Measurements from ENCODE around the gene ASIC3.

ASIC3 gene

DNA sequence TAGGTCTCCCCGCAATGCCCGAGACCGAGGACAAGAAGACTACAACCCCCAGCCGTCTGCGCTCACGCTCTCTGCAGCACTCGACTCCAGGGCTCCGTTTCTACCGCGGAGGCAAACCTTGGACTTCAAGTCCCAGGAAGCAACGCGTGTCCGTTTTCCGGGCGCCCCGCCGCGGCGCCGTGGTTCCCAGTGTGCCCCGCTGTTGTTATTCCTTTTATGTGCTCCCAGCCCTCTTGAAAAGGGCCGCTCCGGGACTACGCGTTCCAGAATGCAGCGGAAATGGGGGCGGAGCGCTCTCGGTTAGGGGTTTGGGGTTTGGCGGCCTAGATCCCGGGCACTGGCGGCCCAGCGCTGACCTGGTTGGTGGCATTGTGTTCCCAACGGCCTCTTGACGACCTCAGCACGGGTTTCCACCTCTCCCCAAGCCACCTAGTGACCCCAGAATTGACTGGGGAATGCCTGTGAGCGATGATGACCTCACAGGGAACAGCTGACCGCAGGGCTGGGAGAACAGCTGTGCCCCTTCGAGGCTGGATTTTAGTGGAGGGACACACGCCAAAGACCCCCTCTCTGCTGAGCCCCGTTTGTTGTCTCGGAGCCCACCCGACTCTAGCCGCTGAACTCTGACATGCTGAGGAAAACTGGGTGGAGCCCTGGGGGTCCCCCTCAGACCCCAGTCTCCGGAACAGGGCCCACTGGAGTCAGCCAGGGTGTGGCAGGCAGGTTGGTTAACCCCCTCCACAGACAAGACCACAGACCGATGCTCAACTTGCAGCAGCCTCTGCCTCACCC, 9.9 kb downstream of the ASIC3 start:
- DNase-seq = peak; percentile 98

DNA sequence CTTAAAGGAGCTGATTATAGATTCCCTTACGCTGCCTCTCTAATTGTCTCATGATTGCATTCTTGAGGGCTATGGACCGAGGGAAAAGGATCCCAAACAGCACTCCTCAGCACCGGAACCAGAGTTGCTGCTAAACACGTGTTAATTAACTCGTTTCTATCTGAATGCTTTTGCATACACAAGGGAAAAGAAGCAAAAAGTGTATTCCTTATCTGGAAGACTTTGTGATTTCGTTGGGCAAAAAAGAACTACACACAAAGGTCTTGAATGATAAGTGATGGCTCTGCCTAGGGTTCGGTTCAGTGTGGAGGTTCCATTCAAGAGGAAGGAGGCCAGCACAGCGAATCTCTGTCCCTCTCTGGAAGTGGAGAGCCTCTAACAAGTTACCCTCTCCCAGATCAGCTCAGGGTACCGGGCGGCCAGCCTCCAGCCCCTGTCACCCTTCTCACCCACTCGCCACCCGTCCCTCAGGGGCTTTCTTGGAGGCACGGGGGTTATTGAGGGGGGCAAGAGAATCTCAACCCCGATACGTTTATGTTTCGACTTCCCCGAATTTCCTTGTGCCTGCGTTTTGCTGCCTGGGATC, 10.5 kb downstream of the ASIC3 start:
- DNase-seq = peak in 1 of 2 donors; percentile 15

GRCh38 chr7:151059367-151060112, 11.2 kb downstream of the ASIC3 start, which contains the start of gene SLC4A2:
TSS of gene SLC4A2 (plus strand) at chr7:151059589. CDS start at chr7:151061988, 2,399 bp downstream.
- peak; percentile 69 to 72 for DNase-seq

DNA sequence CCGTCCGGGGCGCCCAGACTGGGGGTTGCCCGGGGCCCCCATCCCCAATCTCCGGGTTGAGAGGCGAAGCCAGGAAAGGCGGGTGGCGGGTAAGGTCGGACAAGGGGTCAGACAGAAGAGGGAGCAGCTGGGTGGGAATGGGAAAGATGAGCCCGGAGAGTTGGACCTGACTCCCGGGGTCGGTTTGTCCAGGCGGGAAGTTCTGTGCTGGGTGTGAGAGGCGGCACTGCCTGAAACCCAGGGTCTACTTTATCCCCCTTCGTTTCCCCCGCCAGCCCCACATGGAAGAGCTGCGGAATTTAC, 11.7 kb downstream of the ASIC3 start:
- no peak for DNase-seq

- DNase-seq = no peak
Observed at GRCh38 chr7:151060416-151061212, 12.3 kb downstream of the ASIC3 start.

DNA sequence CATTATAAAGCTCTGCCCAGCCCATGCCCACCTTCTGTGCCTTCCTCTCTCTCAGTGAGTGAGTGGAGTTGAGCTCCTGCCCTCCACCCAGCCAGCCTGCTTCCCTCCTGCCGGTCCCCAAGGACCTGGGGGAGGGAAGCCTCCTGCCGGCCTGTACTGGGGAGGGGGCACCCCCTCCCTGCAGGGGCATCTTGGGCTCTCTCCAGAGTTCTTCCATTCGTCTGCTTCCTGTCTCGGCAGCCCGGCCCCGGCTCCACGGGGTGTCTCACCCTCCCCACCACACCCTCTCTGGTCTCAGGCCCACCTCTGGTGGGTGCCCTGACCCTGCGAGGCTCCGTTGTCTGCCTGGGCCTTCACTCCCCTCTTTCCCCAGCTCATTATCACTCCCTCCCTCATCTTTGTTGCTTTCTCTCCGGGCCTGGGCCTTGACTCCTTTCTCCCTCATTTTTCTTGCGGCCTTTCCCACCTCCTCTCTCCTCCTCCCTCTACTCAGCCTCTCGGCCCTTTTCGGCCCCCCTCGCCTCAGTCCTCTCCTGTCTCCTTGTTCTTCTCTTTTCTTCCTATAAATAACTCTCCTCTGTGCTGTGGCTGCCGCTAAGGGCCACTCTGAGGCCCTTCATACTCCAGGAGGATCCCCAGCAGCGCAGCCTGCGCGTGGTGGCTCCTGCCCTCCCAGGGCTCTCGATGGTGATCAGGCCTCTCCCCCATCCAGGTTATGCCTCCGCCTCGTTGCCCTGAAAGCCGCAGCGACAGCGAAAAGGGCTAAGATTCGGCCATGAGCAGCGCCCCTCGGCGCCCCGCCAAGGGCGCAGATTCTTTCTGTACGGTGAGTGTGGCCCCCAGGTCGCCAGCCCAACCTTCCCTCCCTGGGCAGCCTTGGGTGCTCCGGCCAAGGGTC, 13.1 kb downstream of the ASIC3 start:
- DNase-seq = no peak

- no peak for DNase-seq
Observed at GRCh38 chr7:151062111-151062398, 13.7 kb downstream of the ASIC3 start.

DNA sequence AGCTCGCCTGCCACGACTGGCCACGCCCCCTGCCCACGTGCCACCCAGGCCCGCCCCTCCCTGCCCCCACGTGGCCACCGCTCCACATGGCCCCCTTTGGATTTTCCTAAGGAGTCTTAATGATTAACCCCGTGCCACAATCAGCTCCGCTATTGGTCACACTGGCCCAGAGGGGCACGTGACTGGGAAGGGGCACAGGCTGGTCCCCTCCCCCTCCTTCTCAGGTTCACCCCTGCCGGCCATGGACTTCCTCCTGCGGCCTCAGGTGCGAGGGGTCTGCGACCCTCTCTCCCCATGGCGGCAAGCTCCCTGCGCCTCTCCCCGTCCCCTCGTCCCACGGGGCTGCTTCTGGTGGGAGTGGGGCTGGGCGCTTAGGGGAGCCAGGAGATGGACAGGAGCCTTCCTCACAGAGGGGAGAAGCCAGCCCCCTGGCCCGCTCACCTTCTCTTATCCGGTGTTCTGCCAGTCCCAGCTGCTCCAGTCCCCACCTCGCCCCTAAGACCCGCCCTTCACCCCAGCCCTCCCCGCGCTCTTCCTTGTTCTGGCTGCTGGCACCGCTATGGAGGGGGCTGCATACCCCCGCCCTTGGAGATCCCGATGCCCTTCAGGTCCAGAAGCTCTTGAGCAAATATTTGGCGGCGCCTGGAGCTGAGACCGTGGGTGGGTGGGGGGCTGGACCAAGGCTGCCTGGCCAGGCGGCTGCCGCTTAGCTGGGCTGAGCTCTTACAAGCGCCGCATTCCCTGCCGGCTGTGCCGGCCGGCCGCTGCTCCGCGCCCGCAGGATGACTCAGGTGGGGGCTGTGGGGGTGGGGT, 14.3 kb downstream of the ASIC3 start:
- no peak for DNase-seq

- DNase-seq = no peak
Observed at GRCh38 chr7:151063212-151063561, 14.9 kb downstream of the ASIC3 start.

DNA sequence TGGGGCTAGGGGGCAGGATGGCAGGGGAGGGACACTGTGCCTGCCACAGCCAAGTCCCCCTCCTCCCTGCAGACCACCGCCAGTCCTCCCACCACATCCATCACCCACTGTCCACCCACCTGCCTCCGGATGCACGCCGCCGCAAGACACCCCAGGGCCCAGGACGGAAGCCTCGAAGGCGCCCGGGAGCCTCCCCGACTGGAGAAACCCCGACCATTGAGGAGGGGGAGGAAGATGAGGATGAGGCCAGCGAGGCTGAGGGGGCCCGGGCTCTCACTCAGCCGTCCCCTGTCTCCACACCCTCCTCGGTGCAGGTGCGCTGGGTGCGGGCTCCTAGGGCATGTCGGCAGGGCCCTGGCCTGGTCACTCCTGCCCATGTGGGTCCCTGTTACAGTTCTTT, 16.1 kb downstream of the ASIC3 start:
- DNase-seq = no peak

GRCh38 chr7:151064993-151065392, 16.7 kb downstream of the ASIC3 start:
- DNase-seq = no peak

GRCh38 chr7:151065516-151065915, 17.2 kb downstream of the ASIC3 start:
- DNase-seq = no peak

DNA sequence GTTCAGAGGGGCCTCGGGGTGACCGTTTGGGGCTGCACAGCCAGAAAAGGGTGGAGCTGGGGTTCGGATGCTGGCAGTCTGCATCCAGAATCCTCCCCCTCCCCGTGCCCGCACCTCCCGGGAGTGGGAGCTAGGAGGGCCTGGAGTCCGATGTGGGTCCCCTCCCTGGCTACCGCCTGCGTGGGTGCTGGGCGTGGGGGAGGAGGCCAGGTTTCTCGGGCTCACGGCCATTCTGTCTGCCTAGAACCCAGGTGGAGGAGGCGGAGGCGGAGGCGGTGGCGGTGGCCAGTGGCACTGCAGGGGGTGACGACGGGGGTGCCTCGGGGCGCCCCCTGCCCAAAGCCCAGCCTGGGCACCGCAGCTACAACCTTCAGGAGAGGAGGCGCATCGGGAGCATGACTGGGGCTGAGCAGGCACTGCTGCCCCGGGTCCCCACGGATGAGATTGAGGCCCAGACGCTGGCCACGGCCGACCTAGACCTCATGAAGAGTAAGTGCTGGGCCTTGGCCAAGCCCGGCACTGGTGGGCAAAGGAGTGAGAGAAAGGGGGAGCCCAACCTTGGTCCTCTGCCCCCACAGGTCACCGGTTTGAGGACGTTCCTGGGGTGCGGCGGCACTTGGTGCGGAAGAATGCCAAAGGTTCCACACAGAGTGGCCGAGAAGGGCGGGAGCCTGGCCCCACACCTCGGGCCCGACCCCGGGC, 18.1 kb downstream of the ASIC3 start:
- no peak for DNase-seq

GRCh38 chr7:151068069-151068773, 19.9 kb downstream of the ASIC3 start:
- no peak for DNase-seq

DNA sequence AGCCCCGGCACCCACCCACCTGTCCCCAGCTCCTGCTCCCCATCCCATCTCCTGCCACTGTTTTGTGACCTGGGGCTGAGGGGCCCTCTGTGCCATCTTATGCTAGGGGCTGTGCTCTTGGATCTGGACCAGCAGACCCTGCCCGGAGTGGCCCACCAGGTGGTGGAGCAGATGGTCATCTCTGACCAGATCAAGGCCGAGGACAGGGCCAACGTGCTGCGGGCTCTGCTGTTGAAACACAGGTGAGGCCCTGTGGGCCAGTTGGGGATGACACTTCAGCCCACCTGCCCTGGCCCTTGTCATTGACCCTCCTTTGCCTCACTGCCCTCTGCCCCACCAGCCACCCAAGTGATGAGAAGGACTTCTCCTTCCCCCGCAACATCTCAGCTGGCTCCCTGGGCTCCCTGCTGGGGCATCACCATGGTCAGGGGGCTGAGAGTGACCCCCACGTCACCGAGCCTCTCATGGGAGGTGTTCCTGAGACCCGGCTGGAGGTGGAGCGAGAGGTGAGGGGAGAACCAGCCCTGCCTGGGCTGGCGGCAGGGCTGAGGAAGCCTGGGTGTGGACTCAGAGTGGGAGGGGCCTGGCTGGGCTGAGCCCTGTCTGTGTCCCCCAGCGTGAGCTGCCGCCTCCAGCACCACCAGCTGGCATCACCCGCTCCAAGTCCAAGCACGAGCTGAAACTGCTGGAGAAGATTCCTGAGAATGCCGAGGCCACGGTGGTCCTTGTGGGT, 21.7 kb downstream of the ASIC3 start:
- DNase-seq = no peak

GRCh38 chr7:151070574-151070960, 22.2 kb downstream of the ASIC3 start:
- no peak for DNase-seq

DNA sequence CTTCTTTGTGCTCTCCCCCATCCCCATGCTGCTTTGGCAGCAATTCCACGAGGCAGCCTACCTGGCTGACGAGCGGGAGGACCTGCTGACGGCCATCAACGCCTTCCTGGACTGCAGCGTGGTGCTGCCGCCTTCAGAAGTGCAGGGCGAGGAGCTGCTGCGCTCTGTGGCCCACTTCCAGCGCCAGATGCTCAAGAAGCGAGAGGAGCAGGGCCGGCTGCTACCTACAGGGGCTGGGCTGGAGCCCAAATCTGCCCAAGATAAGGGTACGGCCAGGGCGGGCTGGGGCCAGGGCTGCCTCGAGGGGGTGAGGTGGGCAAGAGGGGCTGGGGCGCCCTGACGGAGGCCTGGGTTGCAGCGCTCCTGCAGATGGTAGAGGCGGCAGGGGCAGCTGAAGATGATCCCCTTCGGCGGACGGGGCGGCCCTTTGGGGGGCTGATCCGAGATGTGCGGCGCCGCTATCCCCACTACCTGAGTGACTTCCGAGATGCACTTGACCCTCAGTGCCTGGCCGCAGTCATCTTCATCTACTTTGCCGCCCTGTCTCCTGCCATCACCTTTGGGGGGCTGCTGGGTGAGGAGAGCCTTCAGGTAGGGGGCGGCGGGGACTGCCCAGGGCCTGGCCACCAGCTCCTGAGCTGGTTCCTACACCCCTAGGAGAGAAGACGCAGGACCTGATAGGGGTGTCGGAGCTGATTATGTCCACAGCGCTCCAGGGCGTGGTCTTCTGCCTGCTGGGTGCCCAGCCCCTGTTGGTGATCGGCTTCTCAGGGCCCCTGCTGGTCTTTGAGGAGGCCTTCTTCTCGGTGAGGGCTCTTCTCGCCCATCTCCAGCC, 22.9 kb downstream of the ASIC3 start:
- DNase-seq = no peak

GRCh38 chr7:151073990-151074389, 25.7 kb downstream of the ASIC3 start:
- no peak for DNase-seq

Measured in CD4-positive, alpha-beta T cell treated with Interleukin-1 beta for 1 hour (primary cell).